Measurements from ENCODE around the gene ETFB. TPM values are rescaled to one million over a fixed set of nuclear protein-coding genes. Genes with fewer than 3 reads are reported as not detected.

The ETFB gene
- total RNA-seq = 183 and 207 TPM in 2 replicates

DNA sequence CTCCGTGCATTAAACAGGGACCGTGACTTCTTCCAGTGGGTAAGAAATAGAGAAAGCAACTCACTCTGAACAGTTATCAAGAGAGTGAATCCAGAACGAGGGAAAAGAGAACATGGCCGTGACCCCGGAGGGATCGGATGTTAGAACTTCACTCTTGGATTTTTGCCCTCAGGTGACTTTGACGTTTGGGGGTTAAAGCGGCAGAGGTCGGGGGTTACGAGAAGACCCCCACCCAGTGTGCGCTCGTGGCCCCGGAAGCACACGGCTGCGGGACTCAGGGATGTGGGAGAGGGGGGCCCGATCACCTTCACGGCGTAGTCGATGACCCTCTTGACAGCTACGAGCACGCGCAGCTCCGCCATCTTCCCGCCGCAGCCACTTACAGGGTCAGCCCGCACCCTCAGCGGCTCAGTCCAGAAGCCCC is at the start of gene ETFB:
TSS of gene ETFB (minus strand) at position 424 of the 424 bp plus-strand sequence. CDS start at position 362, 62 bp downstream.

DNA sequence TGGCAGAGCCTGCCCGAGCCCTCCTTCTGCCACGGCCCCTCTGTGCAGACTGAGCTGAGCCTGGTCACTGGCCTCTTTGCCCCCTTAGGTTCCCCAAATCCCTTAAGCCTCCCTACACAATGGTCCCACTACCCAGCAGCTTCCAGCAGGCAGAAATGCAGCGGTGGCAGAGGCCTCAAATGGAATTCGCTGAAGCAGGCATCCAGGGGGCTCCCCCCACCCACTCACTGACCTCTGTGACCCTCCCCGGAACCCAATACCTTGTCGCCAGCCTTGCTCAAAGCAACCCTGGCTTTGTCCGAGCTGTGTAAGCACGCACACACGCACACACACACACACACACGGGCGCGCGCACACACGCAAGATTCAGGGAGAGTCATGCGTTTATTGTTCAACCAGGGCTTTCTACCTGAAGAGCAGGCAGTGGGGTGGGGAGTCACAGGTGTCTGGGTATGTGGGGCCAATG is 21.8 kb upstream of the ETFB start, which contains the start of gene LIM2:
TSS of gene LIM2 (minus strand) at position 51 of the 466 bp plus-strand sequence. CDS start 531 bp downstream, outside the sequence.

DNA sequence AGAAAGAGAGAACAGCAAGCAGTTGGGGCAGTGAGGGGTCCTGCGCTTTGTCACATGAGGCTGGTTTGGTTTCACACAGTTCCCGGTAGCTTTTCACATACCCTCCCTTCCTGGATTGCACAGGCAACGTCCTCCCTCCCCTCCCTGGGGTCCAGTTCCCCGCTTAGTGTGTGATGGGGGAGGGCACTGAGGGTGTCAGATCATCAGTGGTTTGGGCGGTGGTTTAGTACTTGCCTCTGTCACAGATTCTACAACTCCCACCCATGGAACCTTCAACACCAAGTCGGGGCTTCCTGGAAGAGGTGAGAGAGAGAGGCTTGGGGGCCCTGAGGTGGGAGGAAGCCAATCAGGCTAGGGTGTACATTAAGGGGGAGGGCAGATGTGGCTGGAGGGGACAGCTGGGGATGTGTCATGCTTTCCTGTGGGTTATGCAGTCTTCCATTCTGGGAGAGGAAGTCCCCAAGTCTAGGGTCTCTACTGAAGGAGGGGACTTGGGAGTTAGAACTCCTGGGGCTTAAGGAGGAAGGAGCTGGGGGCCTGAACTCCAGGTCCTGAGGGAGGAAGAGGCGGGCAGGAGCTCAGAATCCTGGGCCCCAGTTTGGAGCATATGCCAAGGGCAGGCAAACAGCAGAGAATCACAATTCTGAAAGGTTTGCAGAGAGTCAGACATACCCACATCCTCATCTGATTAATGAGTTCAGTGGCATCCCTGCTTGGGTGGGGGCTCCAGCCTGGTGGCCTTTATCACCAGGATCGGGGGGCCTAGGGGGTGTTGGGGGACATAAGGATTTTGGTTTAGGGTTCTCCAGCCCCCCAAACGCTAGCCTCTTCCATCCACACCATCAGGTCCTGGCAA is 6.7 kb upstream of the ETFB start, which contains the start of gene NKG7:
TSS of gene NKG7 (minus strand) at position 6 of the 856 bp plus-strand sequence. CDS start 119 bp downstream, outside the sequence.

DNA sequence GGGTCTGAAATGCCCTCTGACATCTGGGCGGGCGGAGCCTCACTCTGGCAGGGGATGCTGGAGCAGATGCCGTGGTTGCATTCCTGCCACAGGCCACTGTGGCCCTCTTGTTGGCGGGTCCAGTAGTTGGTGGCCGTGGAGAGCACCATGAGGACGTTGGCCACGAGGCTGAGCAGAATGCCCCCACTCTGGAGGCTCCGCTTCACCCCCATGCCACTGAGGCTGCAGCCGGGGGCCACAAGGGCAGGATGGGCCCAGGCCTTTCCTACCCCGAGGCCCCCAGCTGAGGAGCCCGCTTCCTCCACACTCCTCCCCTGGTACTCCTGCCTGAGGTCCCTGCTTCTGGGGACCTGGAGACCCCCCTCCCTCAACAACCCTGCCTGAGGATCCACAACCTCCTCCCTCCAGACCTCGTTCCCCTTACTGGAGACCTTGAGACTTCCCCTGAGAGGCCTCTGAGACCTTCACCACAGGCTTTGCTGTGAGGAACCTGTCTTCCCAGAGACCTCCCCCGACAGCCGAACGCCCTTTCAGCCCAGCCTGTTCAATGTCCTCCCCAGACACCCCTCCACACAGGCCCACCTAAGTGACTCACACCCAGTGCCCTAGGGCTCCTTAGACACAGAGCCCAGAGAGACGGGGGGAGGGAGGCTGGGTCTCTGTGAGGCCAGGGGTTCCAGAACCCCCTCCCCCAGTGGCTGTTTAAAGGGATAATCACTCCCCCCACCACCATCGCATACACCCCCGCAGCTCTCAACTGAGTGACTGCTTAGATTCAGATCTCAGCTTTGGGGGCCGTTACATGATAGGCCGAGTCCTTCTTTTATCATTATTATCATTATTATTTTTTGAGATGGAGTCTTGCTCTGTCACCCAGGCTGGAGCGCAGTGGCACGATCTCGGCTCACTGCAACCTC is 2.4 kb upstream of the ETFB start, which contains the start of gene CLDND2:
TSS of gene CLDND2 (minus strand) at position 638 of the 917 bp plus-strand sequence. CDS start at position 212, 426 bp downstream.

DNA sequence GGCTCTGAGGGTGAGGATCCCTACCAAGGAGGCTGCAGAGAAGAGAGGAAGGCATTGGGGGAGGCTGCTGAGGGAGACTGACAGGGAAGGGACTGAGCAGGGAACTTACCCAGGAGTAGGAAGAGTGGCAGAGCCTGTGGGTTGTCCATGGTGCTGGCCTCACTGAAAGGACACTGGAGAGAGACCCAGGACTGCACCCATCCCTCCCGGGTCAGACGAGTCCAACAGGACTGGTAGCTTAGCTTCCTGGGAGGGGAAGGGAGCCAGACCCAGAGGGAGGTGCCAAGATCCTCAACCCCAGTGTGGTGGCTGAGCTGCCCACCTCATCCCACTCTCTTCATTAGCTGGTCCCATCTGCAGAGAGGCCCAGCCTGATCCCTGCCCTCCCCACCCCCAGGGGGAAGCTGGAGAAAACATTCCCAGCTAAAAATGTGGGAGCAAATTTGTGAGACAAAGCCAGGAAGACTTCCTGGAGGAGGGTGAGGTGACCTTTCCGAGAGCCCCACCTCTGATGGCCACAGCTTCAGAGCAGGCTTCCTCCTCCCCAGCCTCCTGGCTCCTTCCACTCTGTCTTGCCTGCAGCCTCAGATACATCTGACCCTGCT is 24.1 kb downstream of the ETFB start, which contains the start of gene VSIG10L:
TSS of gene VSIG10L (minus strand) at position 164 of the 605 bp plus-strand sequence. CDS start at position 149, 15 bp downstream.

DNA sequence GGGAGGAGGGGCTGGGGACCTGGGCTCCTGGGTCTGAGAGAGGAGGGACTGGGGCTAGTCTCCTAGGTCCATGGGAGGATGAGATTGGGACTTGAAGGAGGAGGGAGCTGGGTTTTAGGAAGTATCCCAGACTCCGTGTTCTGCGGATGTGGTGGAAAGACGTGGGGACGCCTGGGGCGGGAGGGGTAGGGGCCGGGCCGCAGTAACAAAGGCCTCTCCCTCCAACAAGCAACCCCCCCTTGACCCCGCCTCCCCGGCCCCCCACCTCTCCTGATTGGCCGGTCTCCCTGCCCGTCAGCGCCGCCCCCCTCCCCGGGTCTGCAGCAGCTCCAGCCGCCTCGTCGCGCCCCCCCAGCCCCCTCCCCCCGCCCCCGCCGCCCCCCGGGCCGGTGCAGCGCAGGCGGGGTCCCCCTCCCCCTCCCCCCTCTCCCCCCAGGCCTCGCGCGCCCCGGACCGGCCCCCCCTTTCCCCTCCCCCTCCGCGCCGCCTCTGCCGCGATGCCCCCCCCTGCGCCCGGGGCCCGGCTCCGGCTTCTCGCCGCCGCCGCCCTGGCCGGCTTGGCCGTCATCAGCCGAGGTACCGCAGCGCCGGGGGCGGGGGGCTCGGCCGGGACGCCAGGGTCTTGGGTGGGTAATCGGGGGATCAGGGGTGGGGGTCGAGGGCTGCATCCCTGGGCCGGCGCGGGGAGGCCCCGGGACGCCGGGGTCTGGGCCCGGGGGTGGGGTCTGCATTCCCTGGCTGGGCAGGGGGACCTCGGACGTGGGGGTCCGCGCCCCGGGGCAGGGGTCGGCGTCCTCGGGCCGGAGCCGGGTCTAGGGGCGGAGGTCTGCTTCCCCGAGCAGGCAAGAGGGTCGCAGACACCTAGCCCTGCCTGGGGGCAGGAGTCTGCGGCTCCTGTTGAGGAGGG is 54.6 kb downstream of the ETFB start, which contains the start of gene IGLON5:
TSS of gene IGLON5 (plus strand) at position 294 of the 907 bp plus-strand sequence. CDS start at position 498, 204 bp downstream.

Other genes starting within 250 kb of the ETFB start
- not detected in 2 replicates for gene SIGLEC9, start 241.5 kb downstream of the ETFB start, total RNA-seq
- gene SIGLEC7, start 224.1 kb downstream of the ETFB start, total RNA-seq = not detected in 2 replicates
- gene CD33, start 141.3 kb downstream of the ETFB start, total RNA-seq = not detected in 2 replicates
- not detected in 2 replicates for gene SIGLECL1, start 115.3 kb downstream of the ETFB start, total RNA-seq
- 0.44 and 0.62 TPM in 2 replicates for gene IGLON5, start 54.7 kb downstream of the ETFB start, total RNA-seq
- gene VSIG10L, start 24.2 kb downstream of the ETFB start, total RNA-seq = 0.31 and 0.98 TPM in 2 replicates
- gene CLDND2, start 2.6 kb upstream of the ETFB start, total RNA-seq = not detected in 2 replicates
- gene NKG7, start 6.3 kb upstream of the ETFB start, total RNA-seq = not detected in 2 replicates
- not detected in 2 replicates for gene LIM2, start 21.6 kb upstream of the ETFB start, total RNA-seq
- gene C19orf84, start 24.2 kb upstream of the ETFB start, total RNA-seq = 0.20 TPM in 1 of 2 replicates, not detected in the other
- not detected in 2 replicates for gene SIGLEC10, start 51.3 kb upstream of the ETFB start, total RNA-seq
- gene SIGLEC8, start 92.1 kb upstream of the ETFB start, total RNA-seq = not detected in 2 replicates
- gene CEACAM18, start 112.2 kb upstream of the ETFB start, total RNA-seq = not detected in 2 replicates
- not detected in 2 replicates for gene SIGLEC12, start 135.4 kb upstream of the ETFB start, total RNA-seq
- gene SIGLEC6, start 165.3 kb upstream of the ETFB start, total RNA-seq = not detected in 2 replicates
- 4.3 and 6.6 TPM in 2 replicates for gene ZNF175, start 204.9 kb upstream of the ETFB start, total RNA-seq